ENCODE measurements around the gene LMF1. TPM values are rescaled to one million over a fixed set of nuclear protein-coding genes. Genes with fewer than 3 reads are reported as not detected.

LMF1 gene
- total RNA-seq, 2 experiments from 2014 or later: 11.4 to 29.6 TPM

- ATAC-seq (no peak), DNase-seq (no peak)
- CTCF ChIA-PET: no interaction called here
- Mint-ChIP-seq H3K4me1 (no peaks in the 10 kb centered on the region), H3K27ac (no peak overlapping the region), H3K27me3 (no peaks in the 10 kb centered on the region), H3K36me3 (peaks cover 19% of the 10 kb centered on the region), H3K4me3 (no peak overlapping the region), H3K9me3 (ENCODE audit: low read depth) (peaks cover 9% of the 10 kb centered on the region)
Measured at GRCh38 chr16:938752-939151, 32.0 kb downstream of the LMF1 start.

GRCh38 chr16:938136-938535, 32.6 kb downstream of the LMF1 start:
- DNase-seq: no peak
- ATAC-seq: no peak
- Mint-ChIP-seq H3K36me3 (peaks cover 17% of the 10 kb centered on the region), H3K4me1 (no peaks in the 10 kb centered on the region), H3K4me3 (no peak overlapping the region), H3K27me3 (no peaks in the 10 kb centered on the region), H3K9me3 (ENCODE audit: low read depth) (peaks cover 8% of the 10 kb centered on the region), H3K27ac (no peak overlapping the region)
- CTCF ChIA-PET: no interaction called here

GRCh38 chr16:937723-938122, 33.1 kb downstream of the LMF1 start:
- H3K9me3 Mint-ChIP-seq (ENCODE audit: low read depth): peaks cover 6% of the 10 kb centered on the region
- DNase-seq: no peak
- no peak for ATAC-seq
- no peaks in the 10 kb centered on the region for H3K4me1 Mint-ChIP-seq
- no peaks in the 10 kb centered on the region for H3K27me3 Mint-ChIP-seq
- H3K27ac Mint-ChIP-seq: no peak overlapping the region
- CTCF ChIA-PET: no interaction called here
- no peak overlapping the region for H3K4me3 Mint-ChIP-seq
- H3K36me3 Mint-ChIP-seq: peaks cover 16% of the 10 kb centered on the region

- Mint-ChIP-seq H3K9me3 (ENCODE audit: low read depth) (peaks cover 4% of the 10 kb centered on the region), H3K27ac (no peak overlapping the region), H3K4me1 (no peaks in the 10 kb centered on the region), H3K4me3 (no peak overlapping the region), H3K36me3 (peaks cover 13% of the 10 kb centered on the region), H3K27me3 (no peaks in the 10 kb centered on the region)
- DNase-seq (no peak), ATAC-seq (no peak)
- CTCF ChIA-PET: no interaction called here
Measured at GRCh38 chr16:937311-937710, 33.5 kb downstream of the LMF1 start.

- Mint-ChIP-seq H3K4me1 (no peaks in the 10 kb centered on the region), H3K9me3 (ENCODE audit: low read depth) (no peaks in the 10 kb centered on the region), H3K4me3 (no peak overlapping the region), H3K27ac (no peak overlapping the region), H3K36me3 (peaks cover 3% of the 10 kb centered on the region), H3K27me3 (no peaks in the 10 kb centered on the region)
- DNase-seq (no peak), ATAC-seq (no peak)
- CTCF ChIA-PET: no interaction called here
Measured at GRCh38 chr16:935684-936083, 35.1 kb downstream of the LMF1 start.

GRCh38 chr16:934178-934577, 36.6 kb downstream of the LMF1 start:
- H3K4me1 Mint-ChIP-seq: no peaks in the 10 kb centered on the region
- ATAC-seq (no peak), DNase-seq (no peak)
- CTCF ChIA-PET: no interaction called here
- no peaks in the 10 kb centered on the region for H3K9me3 Mint-ChIP-seq (ENCODE audit: low read depth)
- no peaks in the 10 kb centered on the region for H3K27me3 Mint-ChIP-seq
- no peaks in the 10 kb centered on the region for H3K36me3 Mint-ChIP-seq
- no peak overlapping the region for H3K4me3 Mint-ChIP-seq
- H3K27ac Mint-ChIP-seq: no peak overlapping the region

GRCh38 chr16:933581-933980, 37.2 kb downstream of the LMF1 start:
- DNase-seq (no peak), ATAC-seq (no peak)
- Mint-ChIP-seq H3K4me1 (no peaks in the 10 kb centered on the region), H3K36me3 (no peaks in the 10 kb centered on the region), H3K27me3 (no peaks in the 10 kb centered on the region), H3K27ac (no peak overlapping the region), H3K9me3 (ENCODE audit: low read depth) (no peaks in the 10 kb centered on the region), H3K4me3 (no peak overlapping the region)
- CTCF ChIA-PET: no interaction called here

GRCh38 chr16:932831-933330, 37.9 kb downstream of the LMF1 start:
- Mint-ChIP-seq H3K36me3 (no peaks in the 10 kb centered on the region), H3K9me3 (ENCODE audit: low read depth) (no peaks in the 10 kb centered on the region), H3K27me3 (no peaks in the 10 kb centered on the region), H3K4me1 (no peaks in the 10 kb centered on the region), H3K4me3 (no peak overlapping the region), H3K27ac (no peak overlapping the region)
- no peak for DNase-seq
- no peak for ATAC-seq
- CTCF ChIA-PET: no interaction called here

GRCh38 chr16:931626-932500, 38.9 kb downstream of the LMF1 start:
- H3K27ac Mint-ChIP-seq: no peak overlapping the region
- no peaks in the 10 kb centered on the region for H3K36me3 Mint-ChIP-seq
- ATAC-seq (no peak), DNase-seq (no peak)
- H3K9me3 Mint-ChIP-seq (ENCODE audit: low read depth): no peaks in the 10 kb centered on the region
- CTCF ChIA-PET: no interaction called here
- H3K4me3 Mint-ChIP-seq: no peak overlapping the region
- no peaks in the 10 kb centered on the region for H3K4me1 Mint-ChIP-seq
- H3K27me3 Mint-ChIP-seq: no peaks in the 10 kb centered on the region

GRCh38 chr16:931171-931570, 39.6 kb downstream of the LMF1 start:
- no peaks in the 10 kb centered on the region for H3K4me1 Mint-ChIP-seq
- H3K4me3 Mint-ChIP-seq: no peak overlapping the region
- no peak overlapping the region for H3K27ac Mint-ChIP-seq
- no peak for DNase-seq
- peaks cover 2% of the 10 kb centered on the region for H3K36me3 Mint-ChIP-seq
- no peak for ATAC-seq
- no peaks in the 10 kb centered on the region for H3K27me3 Mint-ChIP-seq
- H3K9me3 Mint-ChIP-seq (ENCODE audit: low read depth): peaks cover 2% of the 10 kb centered on the region
- CTCF ChIA-PET: no interaction called here

GRCh38 chr16:930511-930910, 40.3 kb downstream of the LMF1 start:
- no peak overlapping the region for H3K27ac Mint-ChIP-seq
- H3K9me3 Mint-ChIP-seq (ENCODE audit: low read depth): peaks cover 4% of the 10 kb centered on the region
- H3K36me3 Mint-ChIP-seq: peaks cover 5% of the 10 kb centered on the region

GRCh38 chr16:930076-930475, 40.7 kb downstream of the LMF1 start:
- Mint-ChIP-seq H3K27ac (no peak overlapping the region), H3K36me3 (peaks cover 5% of the 10 kb centered on the region), H3K9me3 (ENCODE audit: low read depth) (peaks cover 4% of the 10 kb centered on the region), H3K27me3 (no peaks in the 10 kb centered on the region), H3K4me1 (no peaks in the 10 kb centered on the region), H3K4me3 (no peak overlapping the region)
- CTCF ChIA-PET: no interaction called here
- no peak for ATAC-seq
- DNase-seq: no peak

More at GRCh38 chr16:930511-930910, 40.3 kb downstream of the LMF1 start:
- CTCF ChIA-PET: no interaction called here
- DNase-seq: no peak
- H3K4me1 Mint-ChIP-seq: no peaks in the 10 kb centered on the region
- no peak overlapping the region for H3K4me3 Mint-ChIP-seq
- no peak for ATAC-seq
- H3K27me3 Mint-ChIP-seq: no peaks in the 10 kb centered on the region

GRCh38 chr16:929227-930073, 41.3 kb downstream of the LMF1 start:
- H3K4me1 Mint-ChIP-seq: no peaks in the 10 kb centered on the region
- H3K9me3 Mint-ChIP-seq (ENCODE audit: low read depth): peaks cover 4% of the 10 kb centered on the region
- H3K27ac Mint-ChIP-seq: no peak overlapping the region
- H3K27me3 Mint-ChIP-seq: no peaks in the 10 kb centered on the region
- no peak overlapping the region for H3K4me3 Mint-ChIP-seq
- CTCF ChIA-PET: no interaction called here
- no peak for ATAC-seq
- peaks cover 5% of the 10 kb centered on the region for H3K36me3 Mint-ChIP-seq
- no peak for DNase-seq

GRCh38 chr16:928526-928925, 42.3 kb downstream of the LMF1 start:
- ATAC-seq (no peak), DNase-seq (no peak)
- H3K4me1 Mint-ChIP-seq: no peaks in the 10 kb centered on the region
- H3K36me3 Mint-ChIP-seq: peaks cover 5% of the 10 kb centered on the region
- no peak overlapping the region for H3K4me3 Mint-ChIP-seq
- H3K27ac Mint-ChIP-seq: no peak overlapping the region
- CTCF ChIA-PET: no interaction called here
- H3K9me3 Mint-ChIP-seq (ENCODE audit: low read depth): peaks cover 4% of the 10 kb centered on the region
- no peaks in the 10 kb centered on the region for H3K27me3 Mint-ChIP-seq

Measured in activated CD8-positive, alpha-beta memory T cell treated with anti-CD3 and anti-CD28 coated beads, Interleukin-2, amount 10 ng/mL, durations not matched to agents 7 days and 5 days (primary cell).